ENCODE data around the gene SIM2. TPM values are rescaled to one million over a fixed set of nuclear protein-coding genes. Genes with fewer than 3 reads are reported as not detected.

The SIM2 gene
- total and polyA plus RNA-seq, 8 donors: 1.2 to 1.6 (median 1.4) TPM; not detected in 2

GRCh38 chr21:36785615-36786014, 86.7 kb downstream of the SIM2 start:
- Histone ChIP-seq H3K27ac (no peak overlapping the region), H3K36me3 (no peaks in the 10 kb centered on the region), H3K4me3 (no peak overlapping the region), H3K9me3 (no peaks in the 10 kb centered on the region), H3K4me1 (no peaks in the 10 kb centered on the region), H3K27me3 (no peaks in the 10 kb centered on the region)
- DNase-seq (no peak), ATAC-seq (no peak)
- intact Hi-C loops (cut with DNase I): no loop called here
- TF ChIP-seq, protein P1, sequence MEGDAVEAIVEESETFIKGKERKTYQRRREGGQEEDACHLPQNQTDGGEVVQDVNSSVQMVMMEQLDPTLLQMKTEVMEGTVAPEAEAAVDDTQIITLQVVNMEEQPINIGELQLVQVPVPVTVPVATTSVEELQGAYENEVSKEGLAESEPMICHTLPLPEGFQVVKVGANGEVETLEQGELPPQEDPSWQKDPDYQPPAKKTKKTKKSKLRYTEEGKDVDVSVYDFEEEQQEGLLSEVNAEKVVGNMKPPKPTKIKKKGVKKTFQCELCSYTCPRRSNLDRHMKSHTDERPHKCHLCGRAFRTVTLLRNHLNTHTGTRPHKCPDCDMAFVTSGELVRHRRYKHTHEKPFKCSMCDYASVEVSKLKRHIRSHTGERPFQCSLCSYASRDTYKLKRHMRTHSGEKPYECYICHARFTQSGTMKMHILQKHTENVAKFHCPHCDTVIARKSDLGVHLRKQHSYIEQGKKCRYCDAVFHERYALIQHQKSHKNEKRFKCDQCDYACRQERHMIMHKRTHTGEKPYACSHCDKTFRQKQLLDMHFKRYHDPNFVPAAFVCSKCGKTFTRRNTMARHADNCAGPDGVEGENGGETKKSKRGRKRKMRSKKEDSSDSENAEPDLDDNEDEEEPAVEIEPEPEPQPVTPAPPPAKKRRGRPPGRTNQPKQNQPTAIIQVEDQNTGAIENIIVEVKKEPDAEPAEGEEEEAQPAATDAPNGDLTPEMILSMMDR (IDR thresholded peaks at IDR 0.05): no peak

DNA sequence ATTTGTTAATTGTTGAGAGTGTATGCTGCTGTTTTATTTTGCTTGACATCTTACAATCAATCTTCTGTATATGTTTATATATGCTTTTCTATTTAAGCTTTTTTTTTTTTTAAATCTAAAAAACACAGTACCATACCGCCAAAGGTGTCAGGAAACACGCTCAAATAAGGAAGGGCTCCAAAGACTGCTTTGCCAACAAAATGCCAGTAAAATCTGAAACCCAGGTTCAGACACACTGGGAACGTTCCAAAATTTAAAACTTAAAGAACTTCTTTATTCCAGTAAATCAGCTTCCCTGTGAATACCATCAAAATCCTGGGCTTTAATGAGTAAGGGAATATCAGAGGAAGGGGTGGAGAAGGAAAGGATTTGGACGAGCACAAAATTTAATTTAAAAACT, 87.3 kb downstream of the SIM2 start:
- no peaks in the 10 kb centered on the region for H3K27me3 ChIP-seq
- H3K4me3 ChIP-seq: no peak overlapping the region
- no peaks in the 10 kb centered on the region for H3K9me3 ChIP-seq
- intact Hi-C loops (cut with DNase I): no loop called here
- no peaks in the 10 kb centered on the region for H3K4me1 ChIP-seq
- no peaks in the 10 kb centered on the region for H3K36me3 ChIP-seq
- no peak for DNase-seq
- TF ChIP-seq, protein P1 (IDR thresholded peaks at IDR 0.05): no peak
- no peak overlapping the region for H3K27ac ChIP-seq
- no peak for ATAC-seq

- H3K36me3 ChIP-seq: no peaks in the 10 kb centered on the region
- H3K27ac ChIP-seq: no peak overlapping the region
- TF ChIP-seq, protein P1 (IDR thresholded peaks at IDR 0.05): no peak
- ATAC-seq (no peak), DNase-seq (no peak)
- no peak overlapping the region for H3K4me3 ChIP-seq
- no peaks in the 10 kb centered on the region for H3K9me3 ChIP-seq
- H3K4me1 ChIP-seq: no peaks in the 10 kb centered on the region
- H3K27me3 ChIP-seq: no peaks in the 10 kb centered on the region
- intact Hi-C loops (cut with DNase I): no loop called here
Measured at GRCh38 chr21:36788120-36788638, 89.3 kb downstream of the SIM2 start.

GRCh38 chr21:36790616-36791015, 91.7 kb downstream of the SIM2 start:
- TF ChIP-seq, protein P1 (IDR thresholded peaks at IDR 0.05): no peak
- no peak overlapping the region for H3K27ac ChIP-seq
- ATAC-seq (no peak), DNase-seq (no peak)
- intact Hi-C loops (cut with DNase I): no loop called here
- H3K4me3 ChIP-seq: no peak overlapping the region
- H3K9me3 ChIP-seq: peaks cover 0 to 5% of the 10 kb centered on the region in 2 donors
- no peaks in the 10 kb centered on the region for H3K27me3 ChIP-seq
- no peaks in the 10 kb centered on the region for H3K4me1 ChIP-seq
- H3K36me3 ChIP-seq: no peaks in the 10 kb centered on the region

- no peaks in the 10 kb centered on the region for H3K4me1 ChIP-seq
- DNase-seq (no peak), ATAC-seq (no peak)
- no peaks in the 10 kb centered on the region for H3K27me3 ChIP-seq
- H3K36me3 ChIP-seq: no peaks in the 10 kb centered on the region
- peaks cover 0 to 11% of the 10 kb centered on the region in 2 donors for H3K9me3 ChIP-seq
- no peak overlapping the region for H3K4me3 ChIP-seq
- no peak overlapping the region for H3K27ac ChIP-seq
- intact Hi-C loops (cut with DNase I): no loop called here
- TF ChIP-seq, protein P1 (IDR thresholded peaks at IDR 0.05): no peak
Measured at GRCh38 chr21:36791180-36791579, 92.3 kb downstream of the SIM2 start.

All from left lung (tissue), 10 donors.